ENCODE results near the gene ERG. TPM values are rescaled to one million over a fixed set of nuclear protein-coding genes. Genes with fewer than 3 reads are reported as not detected.

ERG gene
- total RNA-seq, 1 experiment from 2014 or later: 0.11 TPM

- no peak for DNase-seq
- Histone ChIP-seq H4K8ac (replicated peaks; ENCODE audit: insufficient read length, low read depth, low read length) (no peak overlapping the region), H4K91ac (ENCODE audit: insufficient read length, low read depth, low read length) (no peak overlapping the region), H3K23me2 (ENCODE audit: insufficient read length, low read depth, low read length, poor library complexity, severe bottlenecking) (no peaks in the 10 kb centered on the region), H3K9ac (ENCODE audit: extremely low read depth, insufficient read length, low read length) (no peak overlapping the region), H4K20me1 (ENCODE audit: control insufficient read depth, insufficient read depth, insufficient read length) (no peaks in the 10 kb centered on the region), H2BK12ac (ENCODE audit: insufficient read length, low read depth, low read length) (no peak overlapping the region), H3K9me3 (ENCODE audit: control insufficient read depth, low read depth, low read length) (no peaks in the 10 kb centered on the region), H3K4ac (ENCODE audit: low read depth, low read length) (no peak overlapping the region), H2AFZ (ENCODE audit: low read length) (no peak overlapping the region), H3K56ac (ENCODE audit: insufficient read length, low read depth, low read length) (no peak overlapping the region), H3K27me3 (ENCODE audit: insufficient read depth, low read length) (no peaks in the 10 kb centered on the region), H3K4me1 (ENCODE audit: insufficient read depth, low read length) (peaks cover 1% of the 10 kb centered on the region; the same call in 1 of the 2 replicates), H4K5ac (ENCODE audit: insufficient read length, low read depth, low read length) (no peak overlapping the region), H2BK20ac (ENCODE audit: low read depth, low read length, poor library complexity, severe bottlenecking) (no peak overlapping the region), H3K79me2 (ENCODE audit: insufficient read depth, low read length) (no peaks in the 10 kb centered on the region), H2BK5ac (ENCODE audit: insufficient read length, low read length) (no peak overlapping the region), H2BK120ac (ENCODE audit: low read depth, low read length, poor library complexity, severe bottlenecking) (no peak overlapping the region), H3K27ac (ENCODE audit: insufficient read length, low read depth, low read length) (no peak overlapping the region), H3K23ac (ENCODE audit: insufficient read length, low read depth, low read length) (no peak overlapping the region), H3K4me2 (ENCODE audit: insufficient read depth, insufficient read length, low read length) (no peak overlapping the region), H3K18ac (ENCODE audit: insufficient read length, low read depth, low read length) (no peak overlapping the region), H3T11ph (ENCODE audit: low read length) (no peak overlapping the region), H3K14ac (ENCODE audit: insufficient read depth, low read length) (no peak overlapping the region), H3K79me1 (ENCODE audit: insufficient read depth, low read depth, low read length, poor library complexity, severe bottlenecking) (no peaks in the 10 kb centered on the region), H2AK5ac (ENCODE audit: insufficient read length, low read length) (no peak overlapping the region), H2BK15ac (ENCODE audit: low read depth, low read length) (no peak overlapping the region)
- H3K4me1 Mint-ChIP-seq: peaks cover 11 to 12% of the 10 kb centered on the region in 2 experiments
- H3K36me3 Mint-ChIP-seq (ENCODE audit: insufficient read depth in 1 of 3, low read depth in 3 of 3): no peaks in the 10 kb centered on the region
- no peak overlapping the region for H3K27ac Mint-ChIP-seq
- TF ChIP-seq, protein P1, sequence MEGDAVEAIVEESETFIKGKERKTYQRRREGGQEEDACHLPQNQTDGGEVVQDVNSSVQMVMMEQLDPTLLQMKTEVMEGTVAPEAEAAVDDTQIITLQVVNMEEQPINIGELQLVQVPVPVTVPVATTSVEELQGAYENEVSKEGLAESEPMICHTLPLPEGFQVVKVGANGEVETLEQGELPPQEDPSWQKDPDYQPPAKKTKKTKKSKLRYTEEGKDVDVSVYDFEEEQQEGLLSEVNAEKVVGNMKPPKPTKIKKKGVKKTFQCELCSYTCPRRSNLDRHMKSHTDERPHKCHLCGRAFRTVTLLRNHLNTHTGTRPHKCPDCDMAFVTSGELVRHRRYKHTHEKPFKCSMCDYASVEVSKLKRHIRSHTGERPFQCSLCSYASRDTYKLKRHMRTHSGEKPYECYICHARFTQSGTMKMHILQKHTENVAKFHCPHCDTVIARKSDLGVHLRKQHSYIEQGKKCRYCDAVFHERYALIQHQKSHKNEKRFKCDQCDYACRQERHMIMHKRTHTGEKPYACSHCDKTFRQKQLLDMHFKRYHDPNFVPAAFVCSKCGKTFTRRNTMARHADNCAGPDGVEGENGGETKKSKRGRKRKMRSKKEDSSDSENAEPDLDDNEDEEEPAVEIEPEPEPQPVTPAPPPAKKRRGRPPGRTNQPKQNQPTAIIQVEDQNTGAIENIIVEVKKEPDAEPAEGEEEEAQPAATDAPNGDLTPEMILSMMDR (conservative IDR thresholded peaks at IDR 0.05): no peak
- WGBS (ENCODE audit: extremely low coverage, insufficient read length, low lambda C conversion rate): no CpG with 5 or more reads among the region's 5 CpGs
- H3K9me3 Mint-ChIP-seq: no peaks in the 10 kb centered on the region
- no peak overlapping the region; a peak in 1 of 5 replicates for H3K4me3 Mint-ChIP-seq
- peaks cover 15% of the 10 kb centered on the region for H3K27me3 Mint-ChIP-seq (ENCODE audit: low read depth)
Measured at GRCh38 chr21:38346286-38346685, 152.0 kb downstream of the ERG start.

Data from H9 (cell line).